Activated CD4-positive, alpha-beta T cell treated with anti-CD3 and anti-CD28 coated beads for 24 hours (primary cell): Measurements from ENCODE around the gene ASPRV1.

Experiments
- DNase-seq, 2 donors: peaks; one replicate each; pipeline ENCODE4 v3.0.0-alpha.2; 2020; ENCODE audit warnings: low read depth in 2 of 2

ASPRV1 gene

GRCh38 chr2:69988086-69988635 lies 26.7 kb upstream of the ASPRV1 start:
- DNase-seq: no peak

GRCh38 chr2:69986691-69987090 lies 25.3 kb upstream of the ASPRV1 start:
- DNase-seq: no peak

GRCh38 chr2:69985688-69986087 lies 24.3 kb upstream of the ASPRV1 start:
- DNase-seq: no peak

- DNase-seq: no peak
Measured at GRCh38 chr2:69985216-69985615, 23.8 kb upstream of the ASPRV1 start.

GRCh38 chr2:69983392-69983966 lies 22.0 kb upstream of the ASPRV1 start:
- no peak for DNase-seq

GRCh38 chr2:69979902-69980807 lies 18.7 kb upstream of the ASPRV1 start:
- no peak for DNase-seq

- DNase-seq: no peak
Measured at GRCh38 chr2:69977906-69978482, 16.6 kb upstream of the ASPRV1 start.

GRCh38 chr2:69977186-69977585 lies 15.8 kb upstream of the ASPRV1 start:
- no peak for DNase-seq

- no peak for DNase-seq
Measured at GRCh38 chr2:69975853-69976462, 14.5 kb upstream of the ASPRV1 start.

- no peak for DNase-seq
Measured at GRCh38 chr2:69975136-69975852, 13.9 kb upstream of the ASPRV1 start.

- DNase-seq: no peak
Measured at GRCh38 chr2:69973335-69973735, 11.9 kb upstream of the ASPRV1 start.

GRCh38 chr2:69972822-69973221 lies 11.4 kb upstream of the ASPRV1 start:
- no peak for DNase-seq

- DNase-seq: no peak
Measured at GRCh38 chr2:69969991-69970390, 8.6 kb upstream of the ASPRV1 start.

GRCh38 chr2:69969126-69969983 lies 7.9 kb upstream of the ASPRV1 start:
- no peak for DNase-seq

- DNase-seq: no peak
Measured at GRCh38 chr2:69968609-69969008, 7.2 kb upstream of the ASPRV1 start.

- DNase-seq: no peak
Measured at GRCh38 chr2:69966496-69966895, 5.1 kb upstream of the ASPRV1 start.

- no peak for DNase-seq
Measured at GRCh38 chr2:69965756-69966445, 4.5 kb upstream of the ASPRV1 start.

GRCh38 chr2:69964353-69964841 lies 3.0 kb upstream of the ASPRV1 start:
- no peak for DNase-seq

GRCh38 chr2:69962986-69963730 lies 1.7 kb upstream of the ASPRV1 start:
- DNase-seq: no peak
